GM21528 (cell line): ENCODE results near the gene C1GALT1C1L.
"Not testable (repeated sequence)": the region's sequence is repeated elsewhere in the genome, so short reads cannot be mapped to it uniquely, and the experiment has no call there.

Experiments
- ATAC-seq: cut with Tn5 transposase; IDR thresholded peaks from one replicate; pipeline ENCODE4 v1.9.1; 2021; ENCODE audit warnings: mild to moderate bottlenecking, moderate library complexity; ENCODE audit not compliant: unreplicated experiment, low FRiP score

The C1GALT1C1L gene

DNA sequence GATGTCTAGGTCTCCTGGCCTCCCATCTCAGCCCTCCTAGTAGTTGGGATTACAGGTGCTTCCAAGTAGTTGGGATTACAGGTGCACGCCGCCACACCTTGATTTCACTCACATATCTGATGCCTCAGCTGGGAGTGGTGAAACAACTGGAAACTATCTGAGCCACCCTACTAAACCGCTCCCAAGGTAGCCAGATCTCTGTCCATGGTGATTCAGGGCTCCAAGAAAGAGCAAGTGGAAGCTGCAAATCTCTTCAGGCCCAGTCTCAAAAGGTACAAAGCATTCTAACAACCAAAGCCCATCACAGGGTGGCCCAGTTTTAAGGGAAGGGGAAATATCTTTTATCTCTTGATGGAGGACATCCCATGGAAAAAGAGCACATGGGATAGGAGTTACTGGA is 19.0 kb downstream of the C1GALT1C1L start:
- no peak for ATAC-seq

DNA sequence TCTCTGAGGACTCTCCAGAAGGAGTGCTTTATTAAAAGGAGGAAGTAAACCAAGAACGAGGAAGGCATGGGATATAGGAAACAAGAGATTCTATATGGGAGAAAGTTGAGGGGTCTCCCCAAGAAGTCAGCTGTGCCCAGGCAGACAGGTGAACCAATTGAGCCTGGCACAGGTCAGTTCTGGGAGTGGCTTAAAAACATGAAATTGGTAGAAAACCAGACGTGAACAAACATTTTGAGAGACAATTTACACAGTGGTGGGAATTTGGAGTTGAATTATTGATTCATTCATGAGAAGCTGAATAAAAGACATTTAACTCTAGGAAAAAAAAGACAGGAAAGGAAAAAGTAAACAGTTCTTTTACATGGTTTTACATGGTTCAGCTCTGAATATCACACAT is 22.7 kb downstream of the C1GALT1C1L start:
- no peak for ATAC-seq

DNA sequence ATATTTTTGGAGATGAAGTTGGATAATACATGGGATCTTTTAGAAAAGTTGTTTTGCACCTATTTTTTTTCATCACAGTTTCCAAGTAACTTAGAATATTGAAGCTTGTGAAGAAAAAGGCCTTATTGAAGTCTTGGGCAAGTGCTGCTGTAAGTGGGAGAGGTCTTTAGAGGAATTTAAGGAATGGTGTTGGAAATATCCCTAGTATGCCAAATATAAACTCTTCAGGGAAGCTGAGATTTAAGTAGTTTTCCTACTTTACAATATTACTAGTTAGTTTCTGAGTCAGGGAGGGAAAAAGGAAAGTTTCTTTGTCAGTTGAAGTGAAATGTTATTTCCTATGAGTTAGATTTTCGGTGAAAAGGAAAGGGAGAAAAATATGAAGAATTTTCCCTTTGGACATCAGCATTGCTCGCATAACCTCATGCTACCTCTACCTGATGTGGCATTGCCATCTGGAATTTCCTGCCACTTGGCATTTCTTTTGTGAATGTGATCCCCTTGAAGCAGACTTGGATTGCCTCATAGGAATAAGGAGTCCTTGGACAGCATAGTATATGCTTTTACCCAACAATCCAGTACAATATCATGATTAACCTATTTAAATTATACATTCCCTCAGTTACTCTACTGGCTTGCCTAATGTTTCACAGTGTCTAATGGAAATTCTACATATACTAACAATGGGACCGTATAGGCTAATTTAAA is 27.1 kb downstream of the C1GALT1C1L start:
- no peak for ATAC-seq

DNA sequence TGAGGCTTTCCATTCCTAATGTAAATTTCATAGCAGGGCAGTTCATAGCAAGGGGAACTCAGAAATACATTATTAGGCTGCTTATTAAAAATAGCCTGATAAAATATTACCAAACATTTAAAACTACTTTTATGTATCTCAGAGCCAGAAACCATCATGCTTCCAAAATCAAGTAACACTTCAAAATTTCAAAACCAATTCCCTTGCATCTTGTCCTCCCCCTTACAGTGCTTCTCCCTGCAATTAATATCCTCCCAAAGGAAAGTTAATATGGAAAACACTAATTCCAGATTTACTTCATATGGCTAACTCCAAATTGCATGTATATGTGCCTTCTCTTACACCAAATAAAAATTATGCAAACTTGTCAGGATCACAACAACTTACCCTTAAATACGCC is 32.5 kb downstream of the C1GALT1C1L start:
- no peak for ATAC-seq

DNA sequence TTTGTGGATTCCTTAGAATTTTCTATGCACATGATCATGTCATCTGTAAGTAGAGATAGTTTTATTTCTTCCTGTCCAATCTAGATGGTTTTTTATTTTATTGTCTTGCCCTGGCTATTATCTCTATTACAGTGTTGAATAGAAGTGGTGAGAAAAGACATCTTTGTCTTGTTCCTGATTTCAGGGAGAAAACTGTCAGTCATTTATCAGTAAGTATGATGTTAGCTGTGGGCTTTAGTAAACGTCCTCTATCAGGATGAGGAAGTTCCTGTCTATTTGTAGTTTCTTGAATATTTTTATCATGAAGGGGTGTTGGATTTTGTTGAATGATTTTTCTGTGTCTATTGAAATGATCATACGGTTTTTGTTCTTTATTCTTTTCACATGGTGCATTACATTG is 33.9 kb downstream of the C1GALT1C1L start:
- ATAC-seq = no peak

DNA sequence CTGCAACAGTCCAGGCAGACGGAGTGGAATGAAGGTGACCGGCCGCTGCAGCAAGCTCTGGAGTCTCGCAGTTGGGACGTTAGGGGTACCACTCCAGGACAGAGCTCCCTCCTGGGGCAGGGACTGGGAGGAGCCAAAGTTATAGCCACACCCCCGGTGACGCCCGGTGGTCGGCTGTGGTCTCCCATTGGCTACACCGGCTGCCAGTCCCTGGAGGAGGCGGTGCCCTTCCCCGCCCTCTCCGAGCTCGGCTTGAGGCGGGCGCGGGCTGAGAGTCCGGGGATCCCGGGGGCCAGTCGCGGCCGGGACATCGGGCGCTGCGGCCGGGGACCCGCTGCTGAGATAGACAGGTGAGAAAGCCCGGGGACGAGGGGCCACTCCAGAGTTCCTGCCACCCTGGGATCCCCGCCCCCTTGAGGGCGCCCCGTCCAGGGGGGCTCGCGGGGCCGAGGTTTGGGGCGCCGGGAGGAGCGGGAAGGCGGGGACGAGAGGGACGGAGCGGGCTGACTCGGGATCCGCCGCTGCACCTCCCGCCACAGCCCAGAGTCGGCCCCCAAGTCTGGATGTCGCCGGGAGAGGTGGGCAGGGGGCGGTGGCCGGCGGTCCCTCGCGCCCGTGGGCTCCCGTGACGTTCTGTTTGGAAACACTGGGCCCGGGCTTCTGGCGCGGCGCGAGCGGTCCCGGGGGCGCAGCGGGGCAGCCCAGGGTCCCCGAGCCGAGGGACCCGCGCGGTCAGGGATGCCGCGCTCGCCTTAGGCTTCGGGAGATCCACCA is 39.0 kb downstream of the C1GALT1C1L start, which contains the start of gene PLEKHH2:
PLEKHH2 (plus strand) TSS at position 231 of the 774 bp plus-strand sequence. CDS start 7,414 bp downstream, outside the sequence.
- ATAC-seq = peak; percentile 96

DNA sequence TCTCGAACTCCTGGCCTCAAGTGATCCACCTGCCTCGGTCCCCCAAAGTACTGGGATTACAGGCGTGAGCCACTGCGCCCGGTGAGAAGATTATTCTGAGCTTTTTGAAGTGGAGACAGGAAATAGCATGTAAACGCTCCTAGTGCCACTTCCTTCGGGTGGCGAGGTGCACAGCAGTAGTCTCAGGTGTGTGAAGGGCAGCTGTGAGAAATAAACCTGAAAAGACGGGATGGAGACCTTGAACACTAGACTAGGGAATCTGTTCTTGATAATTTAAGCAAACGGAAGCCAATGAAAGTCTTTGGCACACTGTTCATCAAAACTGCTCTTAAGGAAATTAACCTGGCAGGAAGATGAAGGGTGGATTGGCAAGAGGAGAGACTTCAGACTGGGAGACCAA is 39.6 kb downstream of the C1GALT1C1L start:
- ATAC-seq = no peak

DNA sequence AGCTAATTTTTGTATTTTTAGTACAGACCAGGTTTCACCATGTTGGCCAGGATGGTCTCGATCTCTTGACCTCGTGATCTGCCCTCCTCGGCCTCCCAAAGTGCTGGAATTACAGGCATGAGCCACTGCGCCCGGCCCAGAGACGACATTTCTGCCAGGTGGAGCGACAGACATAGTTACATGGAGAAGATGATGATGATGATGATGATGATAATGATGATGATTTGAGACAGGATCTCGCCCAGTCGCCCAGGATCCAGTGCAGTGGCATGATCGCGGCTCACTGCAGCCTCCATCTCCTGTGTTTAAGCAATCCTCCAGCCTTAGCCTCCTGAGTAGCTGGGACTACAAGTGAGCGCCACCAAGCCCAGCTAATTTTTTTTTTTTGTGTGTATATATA is 40.1 kb downstream of the C1GALT1C1L start:
- not testable (repeated sequence) for ATAC-seq

DNA sequence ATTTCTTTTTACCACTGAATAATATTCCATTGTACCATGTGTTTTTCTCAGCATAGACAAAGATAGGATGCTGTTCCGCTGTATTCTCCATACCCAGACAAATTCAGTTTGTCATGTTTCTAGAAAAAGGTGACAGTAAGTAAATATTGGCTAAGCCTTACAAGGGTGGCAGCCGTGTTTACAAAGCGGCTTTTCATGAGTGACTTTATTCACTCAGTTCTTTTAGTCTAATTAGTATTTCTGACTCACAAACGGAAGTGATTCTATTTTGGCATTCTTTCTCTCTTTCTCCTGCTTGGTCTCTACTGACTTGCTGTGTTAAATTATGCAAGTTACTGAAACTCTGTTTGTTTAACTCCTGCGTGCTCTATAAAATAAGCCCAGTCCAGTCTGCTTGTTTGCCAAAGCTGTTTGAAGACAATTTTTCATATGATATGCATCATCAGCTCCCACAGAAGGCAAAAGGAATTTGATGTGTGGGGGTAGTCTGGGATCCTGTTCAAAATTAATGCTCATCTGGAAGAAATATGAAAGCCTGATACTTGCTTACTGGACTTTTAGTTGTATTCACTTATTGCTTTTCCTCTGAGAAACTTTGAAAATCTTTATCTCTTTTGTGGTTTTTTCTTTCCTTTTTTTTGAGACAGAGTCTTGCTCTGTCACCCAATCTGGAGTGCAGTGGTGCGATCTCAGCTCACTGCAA is 41.5 kb downstream of the C1GALT1C1L start:
- ATAC-seq = no peak

DNA sequence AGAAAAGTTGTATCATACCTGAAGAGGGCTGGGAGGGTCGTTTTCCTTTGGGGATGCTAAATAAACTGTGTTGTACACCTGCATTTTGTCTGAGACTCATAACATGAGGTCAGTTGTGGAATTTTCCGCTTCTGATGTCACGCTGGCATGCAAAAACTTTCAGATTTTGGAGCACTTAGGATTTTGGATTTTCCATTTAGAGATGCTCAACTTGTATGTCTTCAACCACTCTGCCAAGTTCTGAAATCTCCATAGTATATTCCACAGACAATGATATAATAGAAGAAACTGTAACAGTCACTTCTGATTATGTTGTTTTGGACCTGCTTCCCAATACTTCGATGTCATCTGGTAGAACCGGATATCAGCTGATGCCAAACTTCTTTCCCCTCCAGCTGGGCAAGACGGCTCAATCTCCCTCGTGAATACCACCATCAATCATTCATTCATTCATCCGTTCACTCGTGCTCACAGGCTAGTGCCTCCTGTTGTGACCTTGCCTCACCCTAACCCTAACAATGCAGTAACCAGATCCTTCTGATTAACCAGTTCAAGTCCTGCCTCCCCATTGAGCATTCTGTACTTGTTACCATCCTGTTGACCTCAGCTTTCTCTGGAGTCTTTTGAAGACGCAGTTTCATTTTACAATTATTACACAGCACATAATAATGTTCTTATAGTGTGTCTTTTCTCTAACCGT is 44.5 kb downstream of the C1GALT1C1L start:
- ATAC-seq = no peak
